ENCODE data around the gene MYO18A.

Gene MYO18A

DNA sequence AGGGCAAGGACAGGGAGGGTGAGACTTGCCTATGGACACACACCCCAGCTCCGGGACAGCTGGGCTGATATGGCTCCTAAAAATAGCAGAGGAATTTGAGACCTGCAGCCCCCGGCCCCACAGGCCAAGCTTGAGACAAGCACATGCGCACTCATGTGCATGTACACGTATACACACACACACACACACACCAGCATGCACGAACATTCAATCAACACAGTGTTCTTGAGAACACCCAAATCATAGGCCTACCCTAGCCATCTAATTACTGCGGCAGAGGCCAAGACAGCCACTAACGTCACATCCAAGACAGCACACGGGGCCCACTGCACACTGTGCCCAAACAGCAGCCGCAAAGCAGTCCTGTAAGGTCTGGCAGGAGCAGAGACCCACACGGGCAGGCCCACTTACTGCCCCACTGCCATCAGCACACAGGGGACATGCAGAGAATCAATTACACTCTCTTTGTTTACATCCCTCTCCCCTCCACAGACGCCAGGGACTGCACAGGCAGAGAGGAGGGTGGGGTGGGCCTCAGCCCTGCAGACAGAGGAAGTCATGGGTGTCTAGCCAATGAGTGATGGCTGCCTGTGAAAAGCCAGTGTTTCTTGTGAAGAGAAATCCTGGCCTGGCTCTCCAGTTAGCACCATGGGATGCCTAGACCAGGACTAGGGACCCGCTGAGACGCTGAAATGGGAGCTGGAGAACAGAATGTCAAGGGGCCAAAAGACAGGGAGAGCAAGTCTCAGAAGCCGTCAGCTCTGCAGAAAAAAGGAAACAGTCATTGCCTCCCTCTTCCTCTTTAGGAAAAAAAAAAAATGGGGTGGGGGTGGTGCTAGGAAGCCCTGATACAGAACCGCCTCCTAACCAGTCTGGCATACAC lies 39.3 kb downstream of the MYO18A start (continued):
- TF ChIP-seq, protein P1, sequence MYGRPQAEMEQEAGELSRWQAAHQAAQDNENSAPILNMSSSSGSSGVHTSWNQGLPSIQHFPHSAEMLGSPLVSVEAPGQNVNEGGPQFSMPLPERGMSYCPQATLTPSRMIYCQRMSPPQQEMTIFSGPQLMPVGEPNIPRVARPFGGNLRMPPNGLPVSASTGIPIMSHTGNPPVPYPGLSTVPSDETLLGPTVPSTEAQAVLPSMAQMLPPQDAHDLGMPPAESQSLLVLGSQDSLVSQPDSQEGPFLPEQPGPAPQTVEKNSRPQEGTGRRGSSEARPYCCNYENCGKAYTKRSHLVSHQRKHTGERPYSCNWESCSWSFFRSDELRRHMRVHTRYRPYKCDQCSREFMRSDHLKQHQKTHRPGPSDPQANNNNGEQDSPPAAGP (tag by site-specific recombination; IDR thresholded peaks at IDR 0.05), result no peak; the same call in 1 of the 2 replicates
- no peak for TF ChIP-seq ZNF221 (tag by site-specific recombination; IDR thresholded peaks at IDR 0.05; ENCODE audit: borderline replicate concordance)
- no peak for TF ChIP-seq SCRT1 (tag by site-specific recombination; IDR thresholded peaks at IDR 0.05; ENCODE audit: borderline replicate concordance)
- no peak for TF ChIP-seq ZNF558 (tag by site-specific recombination; IDR thresholded peaks at IDR 0.05)
- TF ChIP-seq ZNF24 (tag by site-specific recombination; IDR thresholded peaks at IDR 0.05), result no peak
- TF ChIP-seq, protein P2, sequence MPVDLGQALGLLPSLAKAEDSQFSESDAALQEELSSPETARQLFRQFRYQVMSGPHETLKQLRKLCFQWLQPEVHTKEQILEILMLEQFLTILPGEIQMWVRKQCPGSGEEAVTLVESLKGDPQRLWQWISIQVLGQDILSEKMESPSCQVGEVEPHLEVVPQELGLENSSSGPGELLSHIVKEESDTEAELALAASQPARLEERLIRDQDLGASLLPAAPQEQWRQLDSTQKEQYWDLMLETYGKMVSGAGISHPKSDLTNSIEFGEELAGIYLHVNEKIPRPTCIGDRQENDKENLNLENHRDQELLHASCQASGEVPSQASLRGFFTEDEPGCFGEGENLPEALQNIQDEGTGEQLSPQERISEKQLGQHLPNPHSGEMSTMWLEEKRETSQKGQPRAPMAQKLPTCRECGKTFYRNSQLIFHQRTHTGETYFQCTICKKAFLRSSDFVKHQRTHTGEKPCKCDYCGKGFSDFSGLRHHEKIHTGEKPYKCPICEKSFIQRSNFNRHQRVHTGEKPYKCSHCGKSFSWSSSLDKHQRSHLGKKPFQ (tag by site-specific recombination; IDR thresholded peaks at IDR 0.05), result no peak
- no peak for TF ChIP-seq ZNF660 (tag by site-specific recombination; IDR thresholded peaks at IDR 0.05)
- 0 out of 2 replicates have a peak, but pooled peaks have one; percentile 14 for TF ChIP-seq ZBTB48 (tag by site-specific recombination; IDR thresholded peaks at IDR 0.05)
- TF ChIP-seq, protein P3, sequence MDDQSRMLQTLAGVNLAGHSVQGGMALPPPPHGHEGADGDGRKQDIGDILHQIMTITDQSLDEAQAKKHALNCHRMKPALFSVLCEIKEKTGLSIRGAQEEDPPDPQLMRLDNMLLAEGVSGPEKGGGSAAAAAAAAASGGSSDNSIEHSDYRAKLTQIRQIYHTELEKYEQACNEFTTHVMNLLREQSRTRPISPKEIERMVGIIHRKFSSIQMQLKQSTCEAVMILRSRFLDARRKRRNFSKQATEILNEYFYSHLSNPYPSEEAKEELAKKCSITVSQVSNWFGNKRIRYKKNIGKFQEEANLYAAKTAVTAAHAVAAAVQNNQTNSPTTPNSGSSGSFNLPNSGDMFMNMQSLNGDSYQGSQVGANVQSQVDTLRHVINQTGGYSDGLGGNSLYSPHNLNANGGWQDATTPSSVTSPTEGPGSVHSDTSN (CRISPR knock-in tag; IDR thresholded peaks at IDR 0.05), result no peak
- TF ChIP-seq ZNF600 (tag by site-specific recombination; IDR thresholded peaks at IDR 0.05), result peak; percentile 79
- TF ChIP-seq, protein P4, sequence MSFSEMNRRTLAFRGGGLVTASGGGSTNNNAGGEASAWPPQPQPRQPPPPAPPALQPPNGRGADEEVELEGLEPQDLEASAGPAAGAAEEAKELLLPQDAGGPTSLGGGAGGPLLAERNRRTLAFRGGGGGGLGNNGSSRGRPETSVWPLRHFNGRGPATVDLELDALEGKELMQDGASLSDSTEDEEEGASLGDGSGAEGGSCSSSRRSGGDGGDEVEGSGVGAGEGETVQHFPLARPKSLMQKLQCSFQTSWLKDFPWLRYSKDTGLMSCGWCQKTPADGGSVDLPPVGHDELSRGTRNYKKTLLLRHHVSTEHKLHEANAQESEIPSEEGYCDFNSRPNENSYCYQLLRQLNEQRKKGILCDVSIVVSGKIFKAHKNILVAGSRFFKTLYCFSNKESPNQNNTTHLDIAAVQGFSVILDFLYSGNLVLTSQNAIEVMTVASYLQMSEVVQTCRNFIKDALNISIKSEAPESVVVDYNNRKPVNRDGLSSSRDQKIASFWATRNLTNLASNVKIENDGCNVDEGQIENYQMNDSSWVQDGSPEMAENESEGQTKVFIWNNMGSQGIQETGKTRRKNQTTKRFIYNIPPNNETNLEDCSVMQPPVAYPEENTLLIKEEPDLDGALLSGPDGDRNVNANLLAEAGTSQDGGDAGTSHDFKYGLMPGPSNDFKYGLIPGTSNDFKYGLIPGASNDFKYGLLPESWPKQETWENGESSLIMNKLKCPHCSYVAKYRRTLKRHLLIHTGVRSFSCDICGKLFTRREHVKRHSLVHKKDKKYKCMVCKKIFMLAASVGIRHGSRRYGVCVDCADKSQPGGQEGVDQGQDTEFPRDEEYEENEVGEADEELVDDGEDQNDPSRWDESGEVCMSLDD (tag by site-specific recombination; IDR thresholded peaks at IDR 0.05), result no peak
- TF ChIP-seq, protein P5, sequence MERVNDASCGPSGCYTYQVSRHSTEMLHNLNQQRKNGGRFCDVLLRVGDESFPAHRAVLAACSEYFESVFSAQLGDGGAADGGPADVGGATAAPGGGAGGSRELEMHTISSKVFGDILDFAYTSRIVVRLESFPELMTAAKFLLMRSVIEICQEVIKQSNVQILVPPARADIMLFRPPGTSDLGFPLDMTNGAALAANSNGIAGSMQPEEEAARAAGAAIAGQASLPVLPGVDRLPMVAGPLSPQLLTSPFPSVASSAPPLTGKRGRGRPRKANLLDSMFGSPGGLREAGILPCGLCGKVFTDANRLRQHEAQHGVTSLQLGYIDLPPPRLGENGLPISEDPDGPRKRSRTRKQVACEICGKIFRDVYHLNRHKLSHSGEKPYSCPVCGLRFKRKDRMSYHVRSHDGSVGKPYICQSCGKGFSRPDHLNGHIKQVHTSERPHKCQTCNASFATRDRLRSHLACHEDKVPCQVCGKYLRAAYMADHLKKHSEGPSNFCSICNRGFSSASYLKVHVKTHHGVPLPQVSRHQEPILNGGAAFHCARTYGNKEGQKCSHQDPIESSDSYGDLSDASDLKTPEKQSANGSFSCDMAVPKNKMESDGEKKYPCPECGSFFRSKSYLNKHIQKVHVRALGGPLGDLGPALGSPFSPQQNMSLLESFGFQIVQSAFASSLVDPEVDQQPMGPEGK (tag by site-specific recombination; IDR thresholded peaks at IDR 0.05), result peak; percentile 8; the same call in 1 of the 2 replicates
- TF ChIP-seq, protein P6, sequence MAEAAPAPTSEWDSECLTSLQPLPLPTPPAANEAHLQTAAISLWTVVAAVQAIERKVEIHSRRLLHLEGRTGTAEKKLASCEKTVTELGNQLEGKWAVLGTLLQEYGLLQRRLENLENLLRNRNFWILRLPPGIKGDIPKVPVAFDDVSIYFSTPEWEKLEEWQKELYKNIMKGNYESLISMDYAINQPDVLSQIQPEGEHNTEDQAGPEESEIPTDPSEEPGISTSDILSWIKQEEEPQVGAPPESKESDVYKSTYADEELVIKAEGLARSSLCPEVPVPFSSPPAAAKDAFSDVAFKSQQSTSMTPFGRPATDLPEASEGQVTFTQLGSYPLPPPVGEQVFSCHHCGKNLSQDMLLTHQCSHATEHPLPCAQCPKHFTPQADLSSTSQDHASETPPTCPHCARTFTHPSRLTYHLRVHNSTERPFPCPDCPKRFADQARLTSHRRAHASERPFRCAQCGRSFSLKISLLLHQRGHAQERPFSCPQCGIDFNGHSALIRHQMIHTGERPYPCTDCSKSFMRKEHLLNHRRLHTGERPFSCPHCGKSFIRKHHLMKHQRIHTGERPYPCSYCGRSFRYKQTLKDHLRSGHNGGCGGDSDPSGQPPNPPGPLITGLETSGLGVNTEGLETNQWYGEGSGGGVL (tag by site-specific recombination; IDR thresholded peaks at IDR 0.05), result peak; percentile 6; the same call in 1 of the 2 replicates
- TF ChIP-seq, protein P7, sequence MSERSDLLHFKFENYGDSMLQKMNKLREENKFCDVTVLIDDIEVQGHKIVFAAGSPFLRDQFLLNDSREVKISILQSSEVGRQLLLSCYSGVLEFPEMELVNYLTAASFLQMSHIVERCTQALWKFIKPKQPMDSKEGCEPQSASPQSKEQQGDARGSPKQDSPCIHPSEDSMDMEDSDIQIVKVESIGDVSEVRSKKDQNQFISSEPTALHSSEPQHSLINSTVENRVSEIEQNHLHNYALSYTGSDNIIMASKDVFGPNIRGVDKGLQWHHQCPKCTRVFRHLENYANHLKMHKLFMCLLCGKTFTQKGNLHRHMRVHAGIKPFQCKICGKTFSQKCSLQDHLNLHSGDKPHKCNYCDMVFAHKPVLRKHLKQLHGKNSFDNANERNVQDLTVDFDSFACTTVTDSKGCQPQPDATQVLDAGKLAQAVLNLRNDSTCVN (tag by site-specific recombination; optimal IDR thresholded peaks at IDR 0.05), result no peak
- TF ChIP-seq ZNF214 (tag by site-specific recombination; IDR thresholded peaks at IDR 0.05; ENCODE audit: borderline replicate concordance), result no peak
- peak; percentile 88 for TF ChIP-seq ZFP69B (tag by site-specific recombination; IDR thresholded peaks at IDR 0.05)
- no peak for TF ChIP-seq KLF7 (tag by site-specific recombination; IDR thresholded peaks at IDR 0.05; ENCODE audit: borderline replicate concordance)
- no peak for TF ChIP-seq KLF16 (tag by site-specific recombination; IDR thresholded peaks at IDR 0.05)
- TF ChIP-seq ZNF354C (tag by site-specific recombination; IDR thresholded peaks at IDR 0.05; ENCODE audit: borderline replicate concordance, low read depth), result no peak
- TF ChIP-seq ZNF747 (tag by site-specific recombination; IDR thresholded peaks at IDR 0.05), result no peak
- no peak for TF ChIP-seq ZNF777 (tag by site-specific recombination; IDR thresholded peaks at IDR 0.05; ENCODE audit: borderline replicate concordance)
- peak; percentile 48; the same call in 1 of the 2 replicates for TF ChIP-seq FEZF1 (tag by site-specific recombination; IDR thresholded peaks at IDR 0.05)
- TF ChIP-seq, protein P8, sequence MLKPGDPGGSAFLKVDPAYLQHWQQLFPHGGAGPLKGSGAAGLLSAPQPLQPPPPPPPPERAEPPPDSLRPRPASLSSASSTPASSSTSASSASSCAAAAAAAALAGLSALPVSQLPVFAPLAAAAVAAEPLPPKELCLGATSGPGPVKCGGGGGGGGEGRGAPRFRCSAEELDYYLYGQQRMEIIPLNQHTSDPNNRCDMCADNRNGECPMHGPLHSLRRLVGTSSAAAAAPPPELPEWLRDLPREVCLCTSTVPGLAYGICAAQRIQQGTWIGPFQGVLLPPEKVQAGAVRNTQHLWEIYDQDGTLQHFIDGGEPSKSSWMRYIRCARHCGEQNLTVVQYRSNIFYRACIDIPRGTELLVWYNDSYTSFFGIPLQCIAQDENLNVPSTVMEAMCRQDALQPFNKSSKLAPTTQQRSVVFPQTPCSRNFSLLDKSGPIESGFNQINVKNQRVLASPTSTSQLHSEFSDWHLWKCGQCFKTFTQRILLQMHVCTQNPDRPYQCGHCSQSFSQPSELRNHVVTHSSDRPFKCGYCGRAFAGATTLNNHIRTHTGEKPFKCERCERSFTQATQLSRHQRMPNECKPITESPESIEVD (tag by site-specific recombination; IDR thresholded peaks at IDR 0.05), result no peak
- TF ChIP-seq GLIS2 (tag by site-specific recombination; IDR thresholded peaks at IDR 0.05), result no peak
- TF ChIP-seq ZBTB1 (tag by site-specific recombination; IDR thresholded peaks at IDR 0.05), result no peak

All from HEK293 (cell line).